NCI-H446 treated with DMSO at 0.1 percent for 48 hours (cell line): Measurements from ENCODE around the gene RBM18.

Experiments
- DNase-seq: peaks from one replicate; lab custom pipeline; 2025; lab: John Stamatoyannopoulos, UW

The RBM18 gene

GRCh38 chr9:122221183-122221811 is 43.3 kb downstream of the RBM18 start:
- DNase-seq = no peak

- DNase-seq = no peak
Measured at GRCh38 chr9:122220673-122221182, 43.9 kb downstream of the RBM18 start.

- no peak for DNase-seq
Measured at GRCh38 chr9:122219856-122220672, 44.6 kb downstream of the RBM18 start.

GRCh38 chr9:122218935-122219855 is 45.4 kb downstream of the RBM18 start:
- no peak for DNase-seq

- DNase-seq = no peak
Measured at GRCh38 chr9:122218071-122218934, 46.3 kb downstream of the RBM18 start.

GRCh38 chr9:122217640-122218039 is 47.0 kb downstream of the RBM18 start:
- DNase-seq = no peak

GRCh38 chr9:122216798-122217418 is 47.7 kb downstream of the RBM18 start:
- no peak for DNase-seq

GRCh38 chr9:122216138-122216797 is 48.4 kb downstream of the RBM18 start:
- DNase-seq = no peak

GRCh38 chr9:122215663-122216062 is 49.0 kb downstream of the RBM18 start:
- DNase-seq = no peak

GRCh38 chr9:122214507-122214906 is 50.1 kb downstream of the RBM18 start:
- no peak for DNase-seq

GRCh38 chr9:122213589-122214413 is 50.8 kb downstream of the RBM18 start:
- DNase-seq = no peak

- no peak for DNase-seq
Measured at GRCh38 chr9:122213102-122213588, 51.5 kb downstream of the RBM18 start.

- no peak for DNase-seq
Measured at GRCh38 chr9:122212473-122213004, 52.1 kb downstream of the RBM18 start.

- DNase-seq = no peak
Measured at GRCh38 chr9:122209451-122209850, 55.2 kb downstream of the RBM18 start.

- no peak for DNase-seq
Measured at GRCh38 chr9:122207096-122207495, 57.5 kb downstream of the RBM18 start.

GRCh38 chr9:122206118-122207046 is 58.3 kb downstream of the RBM18 start:
- DNase-seq = no peak

- DNase-seq = no peak
Measured at GRCh38 chr9:122205176-122205575, 59.5 kb downstream of the RBM18 start.

GRCh38 chr9:122204491-122204890 is 60.1 kb downstream of the RBM18 start:
- no peak for DNase-seq
